ENCODE measurements around the gene RHBDD1.

DNA sequence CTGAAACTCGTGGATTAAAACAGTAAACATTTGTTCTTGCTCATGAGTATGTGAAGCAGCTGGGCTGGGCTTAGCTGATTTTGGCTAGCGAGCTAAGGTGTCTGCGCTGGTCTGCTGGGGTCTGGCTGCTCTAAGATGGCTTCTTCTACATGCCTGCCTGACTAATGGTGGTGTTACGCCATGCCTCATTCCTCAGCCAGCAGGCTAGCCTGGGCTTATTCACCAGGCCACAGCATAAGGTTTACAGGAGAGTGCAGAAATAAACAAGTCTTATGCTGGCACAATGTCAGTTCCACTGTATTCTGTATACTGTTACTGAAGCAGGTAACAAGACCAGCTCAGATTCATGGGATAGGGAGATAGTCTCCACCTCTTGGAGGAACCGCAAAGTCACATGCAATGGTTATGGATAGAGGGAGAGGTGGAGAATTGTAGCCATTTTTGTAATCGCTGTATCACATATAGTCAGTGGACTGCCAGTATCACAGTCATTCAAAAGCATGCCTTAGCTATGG is 80.0 kb downstream of the RHBDD1 start:
- TF ChIP-seq, protein P1, sequence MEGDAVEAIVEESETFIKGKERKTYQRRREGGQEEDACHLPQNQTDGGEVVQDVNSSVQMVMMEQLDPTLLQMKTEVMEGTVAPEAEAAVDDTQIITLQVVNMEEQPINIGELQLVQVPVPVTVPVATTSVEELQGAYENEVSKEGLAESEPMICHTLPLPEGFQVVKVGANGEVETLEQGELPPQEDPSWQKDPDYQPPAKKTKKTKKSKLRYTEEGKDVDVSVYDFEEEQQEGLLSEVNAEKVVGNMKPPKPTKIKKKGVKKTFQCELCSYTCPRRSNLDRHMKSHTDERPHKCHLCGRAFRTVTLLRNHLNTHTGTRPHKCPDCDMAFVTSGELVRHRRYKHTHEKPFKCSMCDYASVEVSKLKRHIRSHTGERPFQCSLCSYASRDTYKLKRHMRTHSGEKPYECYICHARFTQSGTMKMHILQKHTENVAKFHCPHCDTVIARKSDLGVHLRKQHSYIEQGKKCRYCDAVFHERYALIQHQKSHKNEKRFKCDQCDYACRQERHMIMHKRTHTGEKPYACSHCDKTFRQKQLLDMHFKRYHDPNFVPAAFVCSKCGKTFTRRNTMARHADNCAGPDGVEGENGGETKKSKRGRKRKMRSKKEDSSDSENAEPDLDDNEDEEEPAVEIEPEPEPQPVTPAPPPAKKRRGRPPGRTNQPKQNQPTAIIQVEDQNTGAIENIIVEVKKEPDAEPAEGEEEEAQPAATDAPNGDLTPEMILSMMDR (conservative IDR thresholded peaks at IDR 0.05; ENCODE audit: low read length), result no peak
- no peak for TF ChIP-seq EZH2phosphoT487 (IDR thresholded peaks at IDR 0.05; ENCODE audit: borderline replicate concordance)
